NK-92 (cell line): ENCODE measurements around the gene NEK5.
"Not testable (repeated sequence)": the region's sequence is repeated elsewhere in the genome, so short reads cannot be mapped to it uniquely, and the experiment has no call there.

ENCODE experiments used
- DNase-seq: peaks from one replicate; lab custom pipeline; 2025; ENCODE audit not compliant: unreplicated experiment; lab: John Stamatoyannopoulos, UW

The NEK5 gene

GRCh38 chr13:52147225-52147624 is 18.4 kb upstream of the NEK5 start:
- no peak for DNase-seq

GRCh38 chr13:52141299-52141698 is 12.4 kb upstream of the NEK5 start:
- no peak for DNase-seq

GRCh38 chr13:52137489-52137888 is 8.6 kb upstream of the NEK5 start:
- no peak for DNase-seq

- no peak for DNase-seq
Measured at GRCh38 chr13:52136763-52137162, 7.9 kb upstream of the NEK5 start.

GRCh38 chr13:52130641-52131040 is 1.8 kb upstream of the NEK5 start:
- no peak for DNase-seq

- DNase-seq = no peak
Measured at GRCh38 chr13:52127783-52128702, 830 bp downstream of the NEK5 start.

- no peak for DNase-seq
Measured at GRCh38 chr13:52127378-52127777, 1.5 kb downstream of the NEK5 start.

GRCh38 chr13:52125547-52125946 is 3.3 kb downstream of the NEK5 start:
- DNase-seq = no peak

- DNase-seq = no peak
Measured at GRCh38 chr13:52118595-52118994, 10.3 kb downstream of the NEK5 start.

- DNase-seq = no peak
Measured at GRCh38 chr13:52118095-52118494, 10.8 kb downstream of the NEK5 start.

- no peak for DNase-seq
Measured at GRCh38 chr13:52112591-52112990, 16.3 kb downstream of the NEK5 start.

- no peak for DNase-seq
Measured at GRCh38 chr13:52109116-52109670, 19.7 kb downstream of the NEK5 start.

- no peak for DNase-seq
Measured at GRCh38 chr13:52105841-52106240, 23.0 kb downstream of the NEK5 start.

GRCh38 chr13:52104624-52105023 is 24.2 kb downstream of the NEK5 start:
- DNase-seq = no peak

GRCh38 chr13:52103386-52103785 is 25.5 kb downstream of the NEK5 start:
- DNase-seq = no peak

GRCh38 chr13:52102423-52102822 is 26.4 kb downstream of the NEK5 start:
- DNase-seq = not testable (repeated sequence)

- DNase-seq = no peak
Measured at GRCh38 chr13:52097197-52097596, 31.7 kb downstream of the NEK5 start.

GRCh38 chr13:52096748-52097147 is 32.1 kb downstream of the NEK5 start:
- DNase-seq = no peak

- DNase-seq = no peak
Measured at GRCh38 chr13:52096062-52096461, 32.8 kb downstream of the NEK5 start.

- DNase-seq = no peak
Measured at GRCh38 chr13:52092087-52092486, 36.8 kb downstream of the NEK5 start.

GRCh38 chr13:52091473-52091872 is 37.4 kb downstream of the NEK5 start:
- DNase-seq = no peak

GRCh38 chr13:52085421-52085820 is 43.5 kb downstream of the NEK5 start:
- DNase-seq = no peak

- not testable (repeated sequence) for DNase-seq
Measured at GRCh38 chr13:52084981-52085380, 43.9 kb downstream of the NEK5 start.
